ENCODE results near the gene TP53INP2. TPM values are rescaled to one million over a fixed set of nuclear protein-coding genes. Genes with fewer than 3 reads are reported as not detected.

TP53INP2 gene
- total and polyA plus RNA-seq, 2 of the 13 experiments (the other 11 are each of a cell fraction or from before 2014, with no cell fraction given), result 5.2 to 18.8 TPM

DNA sequence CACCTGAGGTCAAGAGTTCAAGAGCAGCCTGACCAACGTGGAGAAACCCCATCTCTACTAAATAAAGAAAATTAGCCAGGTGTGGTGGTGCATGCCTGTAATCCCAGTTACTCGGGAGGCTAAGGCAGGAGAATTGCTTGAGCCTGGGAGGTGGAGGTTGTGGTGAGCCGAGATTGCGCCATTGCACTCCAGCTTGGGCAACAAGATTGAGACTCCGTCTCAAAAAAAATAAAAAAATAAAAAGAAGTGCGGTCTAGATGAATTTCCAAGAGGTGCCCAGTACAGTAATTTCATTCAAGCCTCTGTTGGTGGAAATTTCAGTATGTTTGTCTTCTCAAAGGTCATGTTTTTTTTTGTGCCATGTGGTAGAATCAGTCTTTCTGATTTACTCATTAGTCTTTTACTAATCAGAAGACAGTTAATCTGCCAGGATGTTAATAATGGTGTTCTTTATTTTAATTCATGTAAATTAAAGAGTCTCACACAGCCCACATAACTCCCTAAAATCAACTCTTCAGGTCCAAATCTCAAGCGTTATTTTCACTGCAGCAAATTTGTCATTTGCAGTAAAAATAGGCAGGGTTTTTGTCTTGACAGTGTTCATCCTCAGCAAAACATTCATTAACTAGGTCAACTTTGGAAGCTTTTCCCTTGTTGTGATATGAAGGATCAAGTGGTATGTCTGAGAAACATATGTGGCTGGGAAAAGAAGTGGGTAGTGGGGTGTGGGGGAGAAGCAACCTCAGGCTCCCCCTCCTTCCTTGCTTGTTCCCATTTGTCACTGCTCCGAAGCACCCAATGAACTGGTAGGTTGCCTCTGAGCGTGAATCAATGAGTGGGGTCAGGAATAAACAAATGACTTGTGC lies 13.3 kb downstream of the TP53INP2 start (continued):
- TF ChIP-seq RXRA (CRISPR knock-in tag; IDR thresholded peaks at IDR 0.05), result peak; percentile 55; the same call in 1 of the 2 replicates
- peak; percentile 80 for TF ChIP-seq PHF21A (CRISPR knock-in tag; IDR thresholded peaks at IDR 0.05)
- 0 out of 2 replicates have a peak, but pooled peaks have one; percentile 53 for TF ChIP-seq BORCS8-MEF2B (CRISPR knock-in tag; IDR thresholded peaks at IDR 0.05)
- peak; percentile 63 for TF ChIP-seq NCOA2 (CRISPR knock-in tag; IDR thresholded peaks at IDR 0.05)
- TF ChIP-seq PPARG (CRISPR knock-in tag; conservative IDR thresholded peaks at IDR 0.05), result peak; percentile 58; the same call in 1 of the 2 replicates
- no peak for TF ChIP-seq ZFX (CRISPR knock-in tag; IDR thresholded peaks at IDR 0.05; ENCODE audit: low read depth)
- TF ChIP-seq, protein P1, sequence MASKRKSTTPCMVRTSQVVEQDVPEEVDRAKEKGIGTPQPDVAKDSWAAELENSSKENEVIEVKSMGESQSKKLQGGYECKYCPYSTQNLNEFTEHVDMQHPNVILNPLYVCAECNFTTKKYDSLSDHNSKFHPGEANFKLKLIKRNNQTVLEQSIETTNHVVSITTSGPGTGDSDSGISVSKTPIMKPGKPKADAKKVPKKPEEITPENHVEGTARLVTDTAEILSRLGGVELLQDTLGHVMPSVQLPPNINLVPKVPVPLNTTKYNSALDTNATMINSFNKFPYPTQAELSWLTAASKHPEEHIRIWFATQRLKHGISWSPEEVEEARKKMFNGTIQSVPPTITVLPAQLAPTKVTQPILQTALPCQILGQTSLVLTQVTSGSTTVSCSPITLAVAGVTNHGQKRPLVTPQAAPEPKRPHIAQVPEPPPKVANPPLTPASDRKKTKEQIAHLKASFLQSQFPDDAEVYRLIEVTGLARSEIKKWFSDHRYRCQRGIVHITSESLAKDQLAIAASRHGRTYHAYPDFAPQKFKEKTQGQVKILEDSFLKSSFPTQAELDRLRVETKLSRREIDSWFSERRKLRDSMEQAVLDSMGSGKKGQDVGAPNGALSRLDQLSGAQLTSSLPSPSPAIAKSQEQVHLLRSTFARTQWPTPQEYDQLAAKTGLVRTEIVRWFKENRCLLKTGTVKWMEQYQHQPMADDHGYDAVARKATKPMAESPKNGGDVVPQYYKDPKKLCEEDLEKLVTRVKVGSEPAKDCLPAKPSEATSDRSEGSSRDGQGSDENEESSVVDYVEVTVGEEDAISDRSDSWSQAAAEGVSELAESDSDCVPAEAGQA (IDR thresholded peaks at IDR 0.05; ENCODE audit: low read depth), result no peak
- TF ChIP-seq, protein P1 (CRISPR knock-in tag; IDR thresholded peaks at IDR 0.05; ENCODE audit: borderline replicate concordance), result no peak
- 0 out of 2 replicates have a peak, but pooled peaks have one; percentile 60 for TF ChIP-seq CCDC6 (CRISPR knock-in tag; IDR thresholded peaks at IDR 0.05)
- 0 out of 2 replicates have a peak, but pooled peaks have one; percentile 80 for TF ChIP-seq NAIF1 (CRISPR knock-in tag; IDR thresholded peaks at IDR 0.05; ENCODE audit: borderline replicate concordance)
- TF ChIP-seq, protein P2, sequence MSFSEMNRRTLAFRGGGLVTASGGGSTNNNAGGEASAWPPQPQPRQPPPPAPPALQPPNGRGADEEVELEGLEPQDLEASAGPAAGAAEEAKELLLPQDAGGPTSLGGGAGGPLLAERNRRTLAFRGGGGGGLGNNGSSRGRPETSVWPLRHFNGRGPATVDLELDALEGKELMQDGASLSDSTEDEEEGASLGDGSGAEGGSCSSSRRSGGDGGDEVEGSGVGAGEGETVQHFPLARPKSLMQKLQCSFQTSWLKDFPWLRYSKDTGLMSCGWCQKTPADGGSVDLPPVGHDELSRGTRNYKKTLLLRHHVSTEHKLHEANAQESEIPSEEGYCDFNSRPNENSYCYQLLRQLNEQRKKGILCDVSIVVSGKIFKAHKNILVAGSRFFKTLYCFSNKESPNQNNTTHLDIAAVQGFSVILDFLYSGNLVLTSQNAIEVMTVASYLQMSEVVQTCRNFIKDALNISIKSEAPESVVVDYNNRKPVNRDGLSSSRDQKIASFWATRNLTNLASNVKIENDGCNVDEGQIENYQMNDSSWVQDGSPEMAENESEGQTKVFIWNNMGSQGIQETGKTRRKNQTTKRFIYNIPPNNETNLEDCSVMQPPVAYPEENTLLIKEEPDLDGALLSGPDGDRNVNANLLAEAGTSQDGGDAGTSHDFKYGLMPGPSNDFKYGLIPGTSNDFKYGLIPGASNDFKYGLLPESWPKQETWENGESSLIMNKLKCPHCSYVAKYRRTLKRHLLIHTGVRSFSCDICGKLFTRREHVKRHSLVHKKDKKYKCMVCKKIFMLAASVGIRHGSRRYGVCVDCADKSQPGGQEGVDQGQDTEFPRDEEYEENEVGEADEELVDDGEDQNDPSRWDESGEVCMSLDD (CRISPR knock-in tag; IDR thresholded peaks at IDR 0.05; ENCODE audit: borderline replicate concordance), result 0 out of 2 replicates have a peak, but pooled peaks have one; percentile 23
- no peak for TF ChIP-seq CHCHD3 (CRISPR knock-in tag; IDR thresholded peaks at IDR 0.05)
- TF ChIP-seq, protein P3, sequence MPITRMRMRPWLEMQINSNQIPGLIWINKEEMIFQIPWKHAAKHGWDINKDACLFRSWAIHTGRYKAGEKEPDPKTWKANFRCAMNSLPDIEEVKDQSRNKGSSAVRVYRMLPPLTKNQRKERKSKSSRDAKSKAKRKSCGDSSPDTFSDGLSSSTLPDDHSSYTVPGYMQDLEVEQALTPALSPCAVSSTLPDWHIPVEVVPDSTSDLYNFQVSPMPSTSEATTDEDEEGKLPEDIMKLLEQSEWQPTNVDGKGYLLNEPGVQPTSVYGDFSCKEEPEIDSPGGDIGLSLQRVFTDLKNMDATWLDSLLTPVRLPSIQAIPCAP (CRISPR knock-in tag; IDR thresholded peaks at IDR 0.05; ENCODE audit: low read depth), result 0 out of 2 replicates have a peak, but pooled peaks have one; percentile 20
- TF ChIP-seq, protein P4, sequence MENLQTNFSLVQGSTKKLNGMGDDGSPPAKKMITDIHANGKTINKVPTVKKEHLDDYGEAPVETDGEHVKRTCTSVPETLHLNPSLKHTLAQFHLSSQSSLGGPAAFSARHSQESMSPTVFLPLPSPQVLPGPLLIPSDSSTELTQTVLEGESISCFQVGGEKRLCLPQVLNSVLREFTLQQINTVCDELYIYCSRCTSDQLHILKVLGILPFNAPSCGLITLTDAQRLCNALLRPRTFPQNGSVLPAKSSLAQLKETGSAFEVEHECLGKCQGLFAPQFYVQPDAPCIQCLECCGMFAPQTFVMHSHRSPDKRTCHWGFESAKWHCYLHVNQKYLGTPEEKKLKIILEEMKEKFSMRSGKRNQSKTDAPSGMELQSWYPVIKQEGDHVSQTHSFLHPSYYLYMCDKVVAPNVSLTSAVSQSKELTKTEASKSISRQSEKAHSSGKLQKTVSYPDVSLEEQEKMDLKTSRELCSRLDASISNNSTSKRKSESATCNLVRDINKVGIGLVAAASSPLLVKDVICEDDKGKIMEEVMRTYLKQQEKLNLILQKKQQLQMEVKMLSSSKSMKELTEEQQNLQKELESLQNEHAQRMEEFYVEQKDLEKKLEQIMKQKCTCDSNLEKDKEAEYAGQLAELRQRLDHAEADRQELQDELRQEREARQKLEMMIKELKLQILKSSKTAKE (CRISPR knock-in tag; IDR thresholded peaks at IDR 0.05; ENCODE audit: borderline replicate concordance), result no peak
- TF ChIP-seq ARNT2 (CRISPR knock-in tag; IDR thresholded peaks at IDR 0.05; ENCODE audit: low read depth), result no peak
